Heart left ventricle (tissue), 16 donors: ENCODE data around the gene SZT2. TPM values are rescaled to one million over a fixed set of nuclear protein-coding genes. Genes with fewer than 3 reads are reported as not detected.

Experiments
- ATAC-seq, 4 donors: fragments of 200-7000 bp; cut with Tn5 transposase; one replicate each; pipeline ENCODE4 v1.9.1; 2020 to 2022; ENCODE audit warnings: moderate library complexity in 4 of 4, mild to moderate bottlenecking in 3 of 4, moderate number of reproducible peaks in 1 of 4
- DNase-seq, 5 donors: peaks; one replicate each; pipeline ENCODE4 v3.0.0-alpha.2; 2020
- H3K27ac ChIP-seq, 12 donors: fragments of 200-600 bp; sonication (generic) in 4 of 12; one replicate each; pipeline versions ENCODE4 v1.5.0 to v1.8.0; 2016 to 2022; ENCODE audit warnings: mild to moderate bottlenecking in 2 of 12
- H3K27me3 ChIP-seq, 9 donors: fragments of 200-600 bp; sonication (generic) in 2 of 9; one replicate each; pipeline versions ENCODE4 v1.5.1 to v1.8.0; 2016 to 2022; ENCODE audit warnings: mild to moderate bottlenecking in 3 of 9
- H3K36me3 ChIP-seq, 9 donors: fragments of 200-600 bp; sonication (generic) in 2 of 9; one replicate each; pipeline versions ENCODE4 v1.5.0 to v1.8.0; 2018 to 2022; ENCODE audit warnings: mild to moderate bottlenecking in 2 of 9
- H3K4me1 ChIP-seq, 12 donors: fragments of 200-600 bp; sonication (generic) in 4 of 12; one replicate each; pipeline versions ENCODE4 v1.5.0 to v1.8.0; 2016 to 2022; ENCODE audit warnings: mild to moderate bottlenecking in 3 of 12
- H3K4me3 ChIP-seq, 12 donors: fragments of 200-600 bp; sonication (generic) in 4 of 12; one replicate each; pipeline versions ENCODE4 v1.5.0 to v1.8.0; 2017 to 2022; ENCODE audit warnings: mild to moderate bottlenecking in 9 of 12, moderate library complexity in 4 of 12
- H3K9me3 ChIP-seq, 12 donors: fragments of 200-600 bp; sonication (generic) in 4 of 12; one replicate each; pipeline versions ENCODE4 v1.5.0 to v1.8.0; 2016 to 2022; ENCODE audit warnings: mild to moderate bottlenecking in 1 of 12
- POLR2A ChIP-seq, 2 donors: fragments of 450-650 bp; IDR thresholded peaks; one replicate each; pipeline ENCODE4 v1.6.1; 2017; ENCODE audit warnings: antibody characterized with exemption in 2 of 2, mild to moderate bottlenecking in 2 of 2, moderate library complexity in 2 of 2
- WGBS, 4 donors: extraction: QIAGEN DNeasy Blood & Tissue Kit in 2 of 4; methylation state at CpG; one replicate each; pipeline versions ENCODE4 v1.1.5 to v1.1.7; 2013 to 2018; 5-methylcytosine and 5-hydroxymethylcytosine counted together
- intact Hi-C, 10 donors: fragments of 100-400 bp; cut with DNase I; formaldehyde crosslinking; loops; one replicate each; pipeline versions ENCODE4 v1.11.1 to v1.14.2; 2022
- polyA plus RNA-seq, 2 donors: library from polyadenylated mRNA; stranded (reverse); fragments of 200-250 nt; gene quantifications; one replicate each; pipeline ENCODE4 v1.2.3, GENCODE V29; 2013
- total RNA-seq, 9 donors: library from RNA; depleted of rRNA in 2 of 9; stranded (reverse); fragments of >200 nt in 2 of 9; fragmentation: NEBNext Ultra II Directional in 3 of 9; extraction: Animal tissue kit (Norgen Biotek cat#: 25700) in 3 of 9; gene quantifications; one replicate each; pipeline versions ENCODE4 v1.1.0 to v1.2.4, GENCODE V29; 2016 to 2023
- TF ChIP-seq, protein P1 (sequence below), 12 donors: fragments of 200-600 bp; sonication (generic) in 4 of 12; IDR thresholded peaks; one replicate each; pipeline versions ENCODE4 v1.5.0 to v1.8.0; 2018 to 2022; ENCODE audit warnings: antibody characterized with exemption in 12 of 12, mild to moderate bottlenecking in 5 of 12
- donor health status: ischemic (EF 13 %, LVEDD 7.1; RV severe dilation, severe dysfunction).
- donor health status: healthy with polysubstance abuse.
- donor health status: DM: no; HTN: yes; CAD: no.
- donor health status: DM: no; HTN: no; CAD: no.
- donor health status: ischemic (EF 25% LVEDD 6.9; RV normal size, moderate dysfunction).
- donor health status: ischemic (EF 25% LVEDD 5.7; RV mildly dilated, moderate dysfunction).
- donor health status: healthy.
- donor health status: DM: yes; HTN: yes; CAD: no.
- donor health status: ischemic (EF 35%, LVEDD 5.7; RV mildly dilated, moderate dysfunction).
- donor health status: nonischemic (EF 11% LVEDD 7.7; RV severe dilation, severe dysfunction).
- donor health status: DM: yes; HTN: yes; CAD: no.
- donor health status: PGD.
- donor health status: ischemic (EF 29% LVEDD 5.4; RV normal size, mild dysfunction).
- donor health status: nonischemic (EF 23%, LVEDD 6.1; RV moderate dilation, normal function).

Gene SZT2
- total and polyA plus RNA-seq, 11 donors = 13.1 to 39.7 (median 24.4) TPM

DNA sequence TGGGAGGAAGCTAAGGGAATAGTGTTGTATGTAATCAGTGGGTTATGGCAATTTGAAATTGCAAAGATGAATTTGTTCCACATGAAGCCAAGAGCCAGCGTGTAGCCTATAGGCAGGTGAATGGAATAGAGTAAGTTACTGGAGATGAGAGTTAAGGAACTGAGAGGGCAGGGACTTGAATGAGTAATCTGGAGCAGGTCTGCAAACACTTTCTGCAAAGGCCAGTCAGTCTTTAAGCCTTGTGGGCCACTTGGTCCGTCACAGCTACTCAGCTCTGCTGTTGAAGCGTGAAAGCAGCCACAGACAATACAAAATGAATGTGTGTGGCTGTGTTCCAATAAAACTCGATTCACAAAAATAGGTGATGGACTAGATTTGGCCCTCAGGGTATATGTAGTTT lies 29.2 kb downstream of the SZT2 start:
- DNase-seq = no peak
- Histone ChIP-seq H3K9me3 (no peaks in the 10 kb centered on the region), H3K4me1 (peaks cover 0 to 7% (median 0%) of the 10 kb centered on the region in 12 donors), H3K27me3 (no peaks in the 10 kb centered on the region), H3K4me3 (no peak overlapping the region), H3K27ac (no peak overlapping the region), H3K36me3 (peaks cover 2 to 89% (median 79%) of the 10 kb centered on the region in 9 donors)
- intact Hi-C loops = loop anchor here in 4 of 10 donors (2.0 to 5.0 kb wide), 3 partner anchors 182 to 192 kb away; no protein-coding TSS in a partner anchor
- WGBS, 4 donors = 84 to 93% (median 89%) methylated on average over 4 of the region's 4 CpGs
- no peak for TF ChIP-seq POLR2A (IDR thresholded peaks at IDR 0.05)
- TF ChIP-seq, protein P1, sequence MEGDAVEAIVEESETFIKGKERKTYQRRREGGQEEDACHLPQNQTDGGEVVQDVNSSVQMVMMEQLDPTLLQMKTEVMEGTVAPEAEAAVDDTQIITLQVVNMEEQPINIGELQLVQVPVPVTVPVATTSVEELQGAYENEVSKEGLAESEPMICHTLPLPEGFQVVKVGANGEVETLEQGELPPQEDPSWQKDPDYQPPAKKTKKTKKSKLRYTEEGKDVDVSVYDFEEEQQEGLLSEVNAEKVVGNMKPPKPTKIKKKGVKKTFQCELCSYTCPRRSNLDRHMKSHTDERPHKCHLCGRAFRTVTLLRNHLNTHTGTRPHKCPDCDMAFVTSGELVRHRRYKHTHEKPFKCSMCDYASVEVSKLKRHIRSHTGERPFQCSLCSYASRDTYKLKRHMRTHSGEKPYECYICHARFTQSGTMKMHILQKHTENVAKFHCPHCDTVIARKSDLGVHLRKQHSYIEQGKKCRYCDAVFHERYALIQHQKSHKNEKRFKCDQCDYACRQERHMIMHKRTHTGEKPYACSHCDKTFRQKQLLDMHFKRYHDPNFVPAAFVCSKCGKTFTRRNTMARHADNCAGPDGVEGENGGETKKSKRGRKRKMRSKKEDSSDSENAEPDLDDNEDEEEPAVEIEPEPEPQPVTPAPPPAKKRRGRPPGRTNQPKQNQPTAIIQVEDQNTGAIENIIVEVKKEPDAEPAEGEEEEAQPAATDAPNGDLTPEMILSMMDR (IDR thresholded peaks at IDR 0.05) = no peak
- no peak for ATAC-seq

DNA sequence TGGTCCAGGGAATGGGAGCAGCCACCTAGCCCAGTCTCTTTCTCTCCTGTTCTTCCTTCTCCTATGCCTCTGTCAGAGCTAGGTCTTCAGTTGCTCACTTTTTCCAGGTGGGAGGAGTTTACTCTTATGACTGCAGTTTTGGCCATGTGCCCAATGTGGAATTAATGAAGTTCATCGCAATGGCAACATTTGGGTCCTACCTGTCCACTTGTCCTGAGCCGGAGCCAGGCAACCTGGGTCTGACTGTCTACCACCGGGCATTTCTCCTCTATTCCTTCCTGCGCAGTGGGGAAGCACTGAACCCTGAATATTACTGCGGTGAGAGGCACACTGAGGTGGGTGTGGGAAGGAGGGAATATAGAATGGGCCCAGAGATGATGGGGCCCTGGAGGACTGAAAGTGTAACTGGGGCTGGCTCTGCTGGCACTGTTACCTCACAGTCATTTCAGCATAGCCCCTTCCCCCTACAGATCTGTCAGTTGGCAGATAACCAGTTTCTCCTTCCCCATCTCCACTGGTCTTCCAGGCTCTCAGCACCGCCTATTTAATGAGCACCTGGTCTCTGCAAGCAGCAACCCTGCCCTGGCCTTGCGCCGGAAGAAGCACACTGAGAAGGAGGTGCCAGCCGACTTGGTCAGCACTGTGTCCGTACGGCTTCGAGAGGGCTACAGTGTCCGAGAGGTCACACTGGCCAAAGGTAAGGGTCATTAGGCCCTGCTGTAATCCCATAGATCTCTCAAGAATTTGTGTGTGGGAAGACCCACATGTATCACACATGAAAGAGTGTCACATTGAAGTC lies 30.1 kb downstream of the SZT2 start:
- no peak for ATAC-seq
- Histone ChIP-seq H3K4me3 (no peak overlapping the region), H3K27ac (no peak overlapping the region), H3K4me1 (peaks cover 0 to 7% (median 0%) of the 10 kb centered on the region in 12 donors), H3K27me3 (no peaks in the 10 kb centered on the region), H3K9me3 (no peaks in the 10 kb centered on the region), H3K36me3 (peaks cover 2 to 97% (median 88%) of the 10 kb centered on the region in 9 donors)
- intact Hi-C loops = loop anchor here in 4 of 10 donors (2.0 to 5.0 kb wide), 3 partner anchors 183 to 193 kb away; no protein-coding TSS in a partner anchor
- 95 to 97% (median 95%) methylated on average over 13 of the region's 13 CpGs for WGBS, 4 donors
- no peak for DNase-seq
- TF ChIP-seq, protein P1 (IDR thresholded peaks at IDR 0.05) = no peak
- TF ChIP-seq POLR2A (IDR thresholded peaks at IDR 0.05) = no peak

DNA sequence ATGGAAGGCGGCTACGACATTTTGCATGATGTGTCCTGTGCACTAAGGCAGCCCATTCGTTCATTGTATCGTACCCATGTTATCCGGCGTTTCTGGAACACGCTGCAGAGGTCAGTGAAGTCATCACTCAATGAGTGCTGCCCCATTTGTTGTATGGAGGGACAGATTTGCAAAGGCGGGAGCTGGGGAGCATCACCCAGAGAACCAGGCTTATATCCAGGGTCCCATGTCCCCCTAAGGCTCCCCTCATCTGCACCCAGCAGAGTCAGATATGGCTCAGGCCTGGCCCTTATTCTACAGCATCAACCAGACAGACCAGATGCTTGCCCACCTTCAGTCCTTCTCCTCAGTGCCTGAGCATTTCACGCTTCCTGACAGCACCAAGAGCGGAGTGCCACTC lies 31.2 kb downstream of the SZT2 start:
- H3K4me1 ChIP-seq = peaks cover 0 to 3% (median 0%) of the 10 kb centered on the region in 12 donors
- H3K9me3 ChIP-seq = no peaks in the 10 kb centered on the region
- no peak overlapping the region for H3K27ac ChIP-seq
- no peak for TF ChIP-seq POLR2A (IDR thresholded peaks at IDR 0.05)
- TF ChIP-seq, protein P1 (IDR thresholded peaks at IDR 0.05) = no peak
- no peak overlapping the region for H3K4me3 ChIP-seq
- no peak for ATAC-seq
- 93 to 96% (median 95%) methylated on average over 10 of the region's 10 CpGs for WGBS, 4 donors
- H3K36me3 ChIP-seq = peaks cover 2 to 97% (median 94%) of the 10 kb centered on the region in 9 donors
- no peaks in the 10 kb centered on the region for H3K27me3 ChIP-seq
- intact Hi-C loops = loop anchor here in 1 of 10 donors (5.0 kb wide), 1 partner anchor 184 kb away; no protein-coding TSS in a partner anchor
- no peak for DNase-seq

DNA sequence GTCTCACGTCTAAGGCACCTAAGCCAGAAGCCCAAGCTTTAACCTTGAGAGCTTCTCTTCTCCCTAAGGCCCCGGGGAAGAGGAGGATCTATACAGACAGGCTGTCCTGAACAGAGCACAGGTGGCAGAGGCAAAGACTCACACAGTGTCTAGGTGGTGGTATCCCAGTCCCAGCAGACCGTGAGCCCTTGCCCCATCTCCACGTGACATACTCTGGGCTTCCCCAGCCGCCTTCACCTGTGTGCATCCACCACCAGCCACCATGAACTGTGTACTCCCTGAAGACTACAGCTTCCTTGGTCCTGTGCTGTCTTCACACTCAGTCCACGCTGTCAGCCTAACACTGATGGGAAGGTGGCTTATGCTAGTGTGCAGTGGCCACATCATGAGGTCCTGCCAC lies 31.7 kb downstream of the SZT2 start:
- Histone ChIP-seq H3K9me3 (no peaks in the 10 kb centered on the region), H3K27me3 (no peaks in the 10 kb centered on the region), H3K36me3 (peaks cover 2 to 97% (median 94%) of the 10 kb centered on the region in 9 donors), H3K4me3 (no peak overlapping the region), H3K4me1 (no peaks in the 10 kb centered on the region), H3K27ac (no peak overlapping the region)
- WGBS, 4 donors = 94 to 96% (median 95%) methylated on average over 6 of the region's 6 CpGs
- intact Hi-C loops = loop anchor here in 1 of 10 donors (5.0 kb wide), 1 partner anchor 184 kb away; no protein-coding TSS in a partner anchor
- TF ChIP-seq, protein P1 (IDR thresholded peaks at IDR 0.05) = no peak
- ATAC-seq (no peak), DNase-seq (no peak)
